GM18867 (cell line): ENCODE results near the gene CCR2.
A peak's percentile ranks its signal among the peaks of the same experiment; 100 is the strongest.

Experiments used
- ATAC-seq: cut with Tn5 transposase; IDR thresholded peaks from one replicate; pipeline ENCODE4 v1.9.1; 2021; ENCODE audit warnings: mild to moderate bottlenecking, moderate library complexity; ENCODE audit not compliant: unreplicated experiment

CCR2 gene

GRCh38 chr3:46354478-46354877 is 567 bp downstream of the CCR2 start:
- ATAC-seq, result no peak

- no peak for ATAC-seq
Observed at GRCh38 chr3:46354984-46355383, 1.1 kb downstream of the CCR2 start.

- ATAC-seq, result no peak
Observed at GRCh38 chr3:46356276-46356675, 2.4 kb downstream of the CCR2 start.

GRCh38 chr3:46356909-46357308 is 3.0 kb downstream of the CCR2 start:
- ATAC-seq, result no peak

GRCh38 chr3:46358466-46358865 is 4.6 kb downstream of the CCR2 start:
- no peak for ATAC-seq

- peak; percentile 70 for ATAC-seq
Observed at GRCh38 chr3:46359733-46360493, 6.0 kb downstream of the CCR2 start.

- ATAC-seq, result no peak
Observed at GRCh38 chr3:46360907-46361306, 7.0 kb downstream of the CCR2 start.

- no peak for ATAC-seq
Observed at GRCh38 chr3:46361408-46362283, 7.7 kb downstream of the CCR2 start.

- ATAC-seq, result no peak
Observed at GRCh38 chr3:46365041-46365440, 11.1 kb downstream of the CCR2 start.

GRCh38 chr3:46365737-46366524 is 12.0 kb downstream of the CCR2 start:
- no peak for ATAC-seq

- ATAC-seq, result no peak
Observed at GRCh38 chr3:46367811-46368210, 13.9 kb downstream of the CCR2 start.

GRCh38 chr3:46368569-46368968 is 14.7 kb downstream of the CCR2 start:
- peak; percentile 64 for ATAC-seq

- ATAC-seq, result no peak
Observed at GRCh38 chr3:46369151-46369550, 15.2 kb downstream of the CCR2 start.

- ATAC-seq, result peak; percentile 59
Observed at GRCh38 chr3:46369675-46370132, 15.8 kb downstream of the CCR2 start.

- no peak for ATAC-seq
Observed at GRCh38 chr3:46370839-46371518, 17.1 kb downstream of the CCR2 start, which contains the start of gene CCR5. Gene CCR5, plus strand, starts transcription at chr3:46370946. Its CDS starts 1,957 bp downstream, at chr3:46372903.

GRCh38 chr3:46371519-46372340 is 17.8 kb downstream of the CCR2 start:
- ATAC-seq, result no peak

GRCh38 chr3:46372492-46373359 is 18.8 kb downstream of the CCR2 start:
- ATAC-seq, result no peak

GRCh38 chr3:46374755-46375154 is 20.8 kb downstream of the CCR2 start:
- ATAC-seq, result no peak

- ATAC-seq, result no peak
Observed at GRCh38 chr3:46375218-46375617, 21.3 kb downstream of the CCR2 start.
